Activated T-cell treated with anti-CD3 and anti-CD28 coated beads for 1 hour (primary cell): ENCODE results near the gene DSN1.

ENCODE experiments used
- DNase-seq: peaks from one replicate; pipeline ENCODE4 v3.0.0-alpha.2; 2020; ENCODE audit warnings: low read depth

The DSN1 gene

DNA sequence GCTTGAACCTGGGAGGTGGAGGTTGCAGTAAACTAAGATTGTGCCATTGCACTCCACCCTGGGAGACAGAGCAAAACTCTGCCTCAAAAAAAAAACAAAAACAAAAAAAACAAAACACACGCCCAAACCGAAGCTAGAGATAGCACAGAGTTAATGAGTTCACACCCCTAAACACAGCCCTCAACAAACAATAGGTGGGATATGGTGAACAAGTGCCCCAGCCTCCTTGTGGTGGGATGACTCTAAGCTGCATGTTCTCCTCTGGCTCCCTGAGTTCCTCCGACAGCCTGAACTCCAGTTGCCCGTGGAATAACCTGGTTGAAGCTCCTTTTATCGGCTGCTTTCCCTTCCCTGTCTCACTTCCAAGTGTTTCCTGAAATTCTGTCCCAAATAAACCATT is 22.1 kb upstream of the DSN1 start:
- DNase-seq: no peak

DNA sequence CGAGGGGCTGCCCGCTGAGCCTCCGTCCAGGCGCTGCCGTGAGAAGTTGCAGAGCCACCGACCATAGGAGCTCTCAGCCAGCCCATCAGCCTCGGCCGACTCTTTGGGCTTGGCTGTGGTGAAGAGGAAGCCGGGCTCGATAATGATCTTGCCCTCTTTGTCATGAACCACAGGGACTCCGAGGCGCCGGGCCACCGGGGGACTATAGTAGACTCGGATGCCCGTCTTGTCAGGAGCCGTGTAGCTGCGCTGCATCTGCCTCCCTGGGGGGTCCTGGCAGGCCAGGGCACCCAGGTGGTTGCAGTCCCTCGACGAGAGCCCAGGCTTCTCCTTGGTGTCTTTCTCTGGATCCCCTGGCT is 20.5 kb upstream of the DSN1 start:
- no peak for DNase-seq

DNA sequence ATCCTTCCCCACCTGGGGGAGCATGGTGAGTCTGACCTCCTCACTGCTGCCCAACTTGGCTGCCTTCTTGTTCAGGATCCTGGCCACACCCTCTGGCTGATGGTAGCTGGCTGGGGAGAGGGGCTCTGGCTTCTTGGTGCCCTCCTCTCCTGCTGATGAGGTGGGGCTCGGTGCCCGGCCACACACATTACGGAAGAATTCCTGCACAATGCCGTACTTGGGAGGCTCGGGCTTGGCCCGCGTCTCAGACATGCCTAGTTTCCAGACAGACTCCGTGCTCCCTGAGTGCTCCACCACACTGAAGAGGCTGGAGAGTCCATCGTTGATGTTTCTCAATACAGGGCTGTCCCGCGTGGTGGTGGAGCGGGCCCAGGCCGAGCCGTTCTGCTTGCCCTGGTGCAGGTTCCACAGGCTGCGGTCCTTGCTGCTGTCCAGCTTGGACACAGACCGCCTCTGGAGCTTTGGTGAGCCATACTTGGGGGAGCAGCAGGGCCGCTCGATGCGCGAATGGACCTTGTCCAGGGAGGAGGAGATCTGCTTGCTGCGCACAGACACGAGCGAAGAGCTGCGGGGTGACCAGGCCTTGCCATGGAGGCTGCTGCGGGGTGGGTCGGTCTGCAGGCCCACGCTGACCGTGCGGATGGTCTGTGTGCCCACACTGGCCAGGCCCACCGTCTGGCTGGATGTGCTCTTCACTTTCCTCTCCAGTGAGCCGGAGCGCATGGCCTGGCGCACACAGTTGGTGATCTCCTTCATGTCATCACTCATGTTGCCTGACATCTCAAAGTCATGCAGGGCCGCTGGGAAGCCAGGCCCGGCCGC is 19.9 kb upstream of the DSN1 start:
- DNase-seq: no peak

DNA sequence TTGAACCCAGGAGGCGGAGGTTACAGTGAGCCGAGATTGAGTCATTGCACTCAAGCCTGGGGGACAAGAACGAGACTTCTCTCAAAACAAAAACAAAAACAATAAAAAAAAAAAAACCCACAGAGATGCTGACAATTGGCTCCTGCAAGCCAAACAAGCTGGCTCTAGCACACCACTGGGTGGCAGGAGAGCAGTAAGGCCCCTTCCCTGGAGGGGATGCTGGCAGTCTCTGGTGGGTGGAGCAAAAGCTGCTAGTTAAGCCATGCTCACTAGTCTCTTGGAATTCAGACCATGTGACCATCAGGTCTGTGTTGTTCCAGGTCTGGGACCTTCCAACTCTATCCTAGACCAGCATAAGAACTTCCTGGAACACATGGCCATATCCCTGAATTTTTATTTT is 18.9 kb upstream of the DSN1 start:
- no peak for DNase-seq

DNA sequence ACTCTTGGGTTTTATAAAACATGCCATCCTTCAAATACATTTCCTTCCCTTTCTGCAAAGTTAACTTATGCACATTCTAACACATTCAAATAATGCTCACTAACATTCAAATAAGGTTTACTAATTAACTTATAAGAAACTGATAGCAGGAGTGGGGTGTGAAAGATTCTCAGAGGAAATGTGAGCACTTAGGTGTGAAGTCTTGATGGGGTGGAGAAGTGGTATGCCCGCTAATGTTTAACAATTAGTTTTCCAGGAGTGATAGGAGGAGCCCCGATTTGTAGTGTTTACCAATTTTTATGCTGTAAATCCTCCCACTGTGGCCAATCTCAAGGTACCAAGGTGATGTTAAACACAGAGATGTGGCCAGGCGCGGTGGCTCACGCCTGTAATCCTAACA is 18.3 kb upstream of the DSN1 start:
- no peak for DNase-seq

DNA sequence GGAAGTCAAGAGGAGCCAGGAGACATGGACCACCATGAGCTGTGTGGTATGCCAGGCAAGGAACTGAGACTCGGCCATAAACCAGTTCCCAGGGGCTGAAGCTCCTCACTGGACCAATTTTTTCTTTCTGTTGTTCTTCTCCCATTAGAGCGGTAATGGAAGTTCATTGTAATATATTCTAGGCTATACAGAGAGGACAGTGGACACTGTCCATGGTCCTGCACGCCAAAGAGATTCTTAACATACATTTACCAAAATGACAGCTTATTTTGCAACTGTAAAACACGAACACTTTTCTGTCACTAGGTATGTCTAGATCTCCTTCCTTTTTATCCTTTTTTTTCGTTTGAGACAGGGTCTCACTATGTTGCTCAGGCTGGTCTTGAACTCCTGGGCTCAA is 13.1 kb upstream of the DSN1 start:
- no peak for DNase-seq

DNA sequence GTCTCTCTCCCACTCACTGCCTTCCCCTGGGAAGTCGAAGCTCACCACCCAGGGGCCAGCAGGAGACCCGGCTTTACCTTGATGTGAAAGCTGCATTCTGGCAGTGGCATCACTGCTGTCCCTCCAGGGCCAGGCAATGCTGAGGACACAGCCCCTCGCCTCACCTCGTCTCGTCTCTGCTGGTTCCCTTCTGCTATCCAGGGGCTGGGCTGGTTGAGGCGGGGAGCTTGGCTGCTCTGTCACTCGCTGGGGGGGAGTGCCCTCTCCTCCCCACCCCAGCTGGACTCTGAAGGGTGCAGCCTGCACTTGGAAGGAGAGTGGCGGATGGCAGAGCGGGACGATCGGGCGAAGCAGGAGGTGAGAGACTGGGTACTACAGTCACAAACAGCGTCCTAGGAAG is 12.7 kb upstream of the DSN1 start:
- DNase-seq: no peak

DNA sequence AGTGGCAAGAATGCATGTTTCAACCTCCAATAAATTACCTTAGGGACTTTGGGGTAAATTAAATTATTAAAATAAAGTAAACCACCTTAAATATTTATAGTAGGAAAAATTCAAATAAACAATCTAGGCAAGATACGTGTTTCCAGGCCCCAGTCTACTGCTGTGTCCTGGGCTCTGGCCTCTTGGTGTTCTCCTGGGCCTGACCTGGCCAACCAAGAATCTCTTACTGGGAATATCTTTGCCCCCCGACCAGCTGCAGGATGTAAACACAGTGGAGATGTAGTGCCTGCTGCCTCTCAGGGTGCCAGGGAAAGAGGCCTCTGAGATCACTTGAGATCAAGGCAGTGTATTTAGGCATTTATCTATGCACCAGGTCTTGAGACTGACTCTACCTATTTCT is 11.7 kb upstream of the DSN1 start:
- DNase-seq: no peak

DNA sequence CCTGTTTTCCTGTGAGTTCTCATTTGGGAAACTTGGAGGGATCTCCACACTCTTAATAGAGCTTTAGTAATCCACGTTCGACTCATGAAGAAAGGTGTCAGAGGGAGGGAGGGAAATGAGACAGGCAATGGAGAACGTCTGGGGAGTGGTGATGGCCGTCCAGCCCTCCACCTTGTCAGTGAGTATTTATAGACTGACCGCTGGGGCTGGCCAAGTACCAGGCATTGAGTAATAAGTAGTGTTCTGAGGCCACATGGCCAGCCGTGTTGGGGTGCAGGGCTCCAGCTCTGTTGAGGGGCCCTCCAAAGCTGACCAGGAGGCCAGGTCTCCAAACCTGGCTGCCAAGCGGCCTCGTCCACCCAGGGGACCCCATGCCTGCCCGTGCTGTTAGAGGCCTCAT is 11.3 kb upstream of the DSN1 start:
- no peak for DNase-seq

DNA sequence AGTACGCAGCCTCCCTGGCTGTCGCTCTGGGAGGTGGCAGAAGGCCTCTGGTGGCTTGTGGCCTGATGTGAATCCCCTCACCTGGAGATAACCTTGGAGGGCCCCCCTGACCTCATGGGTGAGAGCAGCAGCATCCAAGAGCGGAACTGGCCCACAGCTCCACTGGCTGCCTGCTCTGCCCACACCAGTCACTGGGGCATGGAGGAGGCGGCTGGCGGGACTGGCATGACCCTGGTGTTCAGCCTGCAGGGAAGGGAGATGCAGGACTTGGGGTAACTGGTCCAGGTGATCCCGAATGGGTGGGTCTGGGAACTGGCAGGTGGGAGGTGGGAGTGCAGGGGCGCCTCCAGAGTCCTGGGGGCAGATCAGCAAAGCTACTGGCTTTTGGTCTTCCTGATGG is 10.6 kb upstream of the DSN1 start:
- no peak for DNase-seq

DNA sequence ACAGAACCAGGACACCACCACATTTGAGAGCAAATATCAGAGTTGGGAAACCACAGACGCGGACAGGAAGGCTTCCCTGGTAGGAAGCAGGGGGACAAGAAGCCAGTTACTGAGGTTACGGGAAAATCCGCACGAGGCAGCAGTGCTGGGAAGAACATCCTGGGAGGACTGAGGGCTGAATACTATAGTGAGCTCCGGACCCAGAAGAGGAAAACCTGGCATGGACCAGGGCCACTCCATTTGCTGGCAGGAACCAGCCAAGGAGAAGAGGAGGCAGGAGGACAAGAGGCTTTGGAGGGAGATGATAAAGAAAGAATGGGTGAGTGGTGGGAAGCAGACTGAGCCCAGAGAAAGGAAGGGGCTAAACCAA is 6.1 kb upstream of the DSN1 start:
- no peak for DNase-seq

DNA sequence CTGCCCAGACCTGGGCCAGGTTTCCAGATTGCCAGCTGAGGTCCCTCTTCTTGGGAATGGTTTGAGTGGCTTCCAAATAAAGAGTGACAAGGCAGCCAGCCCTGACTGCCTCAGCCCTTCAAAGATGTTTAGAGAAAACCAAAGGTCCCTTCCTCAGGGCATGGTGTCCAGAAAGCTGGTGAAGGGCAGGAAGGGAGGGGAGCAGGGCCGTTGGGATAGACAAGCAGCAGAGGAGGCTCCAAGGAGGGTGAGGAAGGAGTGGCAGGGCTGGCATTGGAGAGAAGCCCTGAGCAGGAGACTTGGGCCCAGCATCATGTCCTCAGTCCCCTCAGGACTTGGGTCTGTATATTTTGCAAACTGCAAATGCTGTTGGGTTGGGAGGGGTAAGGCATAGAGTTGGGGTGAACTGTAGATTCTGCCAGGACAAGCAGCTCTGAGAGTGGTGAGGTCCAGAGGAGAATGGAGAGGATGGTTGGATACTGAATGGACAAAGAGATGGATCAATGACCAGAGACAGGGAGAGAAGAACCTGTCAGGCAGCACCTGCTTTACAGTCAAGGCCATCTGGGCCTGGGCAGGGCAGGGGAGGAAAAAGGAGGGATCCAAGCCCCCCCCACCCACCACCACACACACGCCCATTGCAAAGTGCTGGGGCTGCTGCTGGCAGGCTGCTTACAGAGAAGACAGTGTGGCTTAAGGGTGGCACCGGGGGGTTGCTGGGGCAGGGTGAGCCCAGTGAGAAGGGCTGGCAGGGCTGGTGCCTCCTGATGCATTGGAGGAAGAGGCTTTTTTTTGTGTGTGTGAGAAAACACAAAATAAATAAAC is 5.5 kb upstream of the DSN1 start:
- no peak for DNase-seq

DNA sequence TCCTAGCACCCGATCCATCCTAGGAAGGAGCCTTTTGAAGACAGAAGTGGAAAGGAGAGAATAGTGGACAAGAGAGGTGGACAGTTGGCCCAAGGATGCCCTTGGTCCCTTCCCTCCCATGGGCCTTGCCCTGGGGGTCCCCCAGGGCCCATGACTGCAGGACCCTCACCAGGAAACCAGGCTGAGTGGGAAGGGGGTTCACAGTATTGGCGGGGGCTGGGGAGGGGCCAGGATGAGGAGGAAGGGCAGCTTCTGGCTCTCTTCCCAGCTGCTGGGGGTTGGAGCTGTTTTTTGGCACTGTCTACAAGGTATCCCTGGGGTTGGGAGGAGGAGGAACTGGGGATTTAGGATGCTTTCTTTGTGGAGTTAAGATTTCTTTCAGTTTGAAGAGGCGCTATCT is 4.0 kb upstream of the DSN1 start:
- no peak for DNase-seq

DNA sequence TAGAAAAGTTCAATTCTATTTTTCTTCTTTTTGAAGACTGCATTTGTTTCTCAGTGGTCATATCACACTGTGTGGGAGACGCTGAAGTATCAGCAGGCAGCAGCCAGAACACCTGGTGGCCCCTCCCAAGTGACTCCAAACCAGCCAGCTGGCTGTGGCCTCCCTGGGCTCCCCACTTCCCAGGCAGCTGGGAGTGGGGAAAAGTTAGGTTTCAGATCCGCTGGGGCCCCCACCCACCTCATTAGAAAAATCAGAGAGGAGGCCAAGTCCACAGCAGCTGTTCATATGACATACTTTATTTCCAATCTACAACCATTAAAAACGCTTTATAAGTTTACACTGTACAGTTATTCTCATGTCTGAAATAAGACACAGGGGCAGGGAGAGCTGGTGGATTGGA is 3.6 kb upstream of the DSN1 start:
- no peak for DNase-seq

DNA sequence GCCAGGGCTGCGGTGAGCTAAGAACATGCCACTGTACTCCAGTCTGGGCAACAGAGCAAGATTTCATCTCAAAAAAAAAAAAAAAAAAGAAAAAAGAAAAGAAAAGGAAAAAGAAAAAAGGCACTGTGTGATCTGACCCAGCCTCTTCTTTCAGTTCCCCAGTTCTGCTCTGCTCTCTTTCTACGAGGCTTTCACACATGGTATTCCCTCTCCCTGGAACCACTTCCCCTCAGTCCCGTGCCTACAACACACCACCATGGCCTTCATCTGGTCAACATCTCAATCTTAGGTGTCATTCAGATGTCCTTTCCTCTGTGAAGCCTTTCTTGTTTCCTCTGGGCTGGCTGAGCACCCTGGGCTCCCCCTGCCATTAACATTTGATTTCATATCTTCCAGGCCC is 2.3 kb upstream of the DSN1 start:
- DNase-seq: no peak

DNA sequence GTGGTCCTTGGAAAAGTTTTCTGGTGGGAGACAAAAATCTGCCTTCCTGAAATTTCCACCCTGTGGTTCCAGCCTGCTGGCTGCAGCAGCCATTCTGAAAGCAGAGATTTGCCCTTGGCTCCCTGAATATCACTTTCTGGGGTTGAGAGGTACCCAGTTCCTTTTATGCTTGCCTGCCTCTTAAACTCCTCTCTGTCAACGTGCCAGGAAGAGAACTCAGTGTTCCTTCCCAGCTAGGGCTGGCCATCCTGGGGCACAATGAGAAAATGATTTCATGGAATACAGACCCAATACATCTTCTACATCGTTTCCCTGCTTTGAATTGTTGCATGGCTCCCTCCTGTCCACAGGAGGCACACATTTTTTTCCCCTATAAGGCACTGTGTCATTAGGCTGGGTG is 1.6 kb upstream of the DSN1 start:
- no peak for DNase-seq

DNA sequence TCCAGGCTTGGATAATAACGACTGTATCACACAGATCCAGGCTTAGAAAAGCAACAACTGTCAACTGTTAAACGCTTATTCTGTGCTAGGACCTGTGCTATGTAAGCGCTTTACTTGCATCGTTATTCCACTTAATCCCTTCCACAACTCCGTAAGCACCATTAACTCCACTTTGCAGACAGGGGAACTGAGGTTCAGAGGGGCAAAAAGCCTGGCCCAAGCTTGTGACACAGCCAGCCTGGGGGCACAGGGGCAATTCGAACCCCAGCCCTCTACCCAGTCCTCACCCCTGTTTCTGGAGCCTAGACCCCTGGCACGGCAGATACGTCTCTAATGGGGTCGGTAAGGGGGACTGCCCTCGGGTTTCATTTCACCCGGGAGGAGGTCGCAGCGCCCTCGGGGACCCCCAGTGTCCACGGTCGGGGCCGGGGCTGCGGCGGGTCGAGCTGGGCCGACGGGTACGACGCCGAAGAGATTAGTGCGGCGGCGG is 411 bp downstream of the DSN1 start:
- no peak for DNase-seq

DNA sequence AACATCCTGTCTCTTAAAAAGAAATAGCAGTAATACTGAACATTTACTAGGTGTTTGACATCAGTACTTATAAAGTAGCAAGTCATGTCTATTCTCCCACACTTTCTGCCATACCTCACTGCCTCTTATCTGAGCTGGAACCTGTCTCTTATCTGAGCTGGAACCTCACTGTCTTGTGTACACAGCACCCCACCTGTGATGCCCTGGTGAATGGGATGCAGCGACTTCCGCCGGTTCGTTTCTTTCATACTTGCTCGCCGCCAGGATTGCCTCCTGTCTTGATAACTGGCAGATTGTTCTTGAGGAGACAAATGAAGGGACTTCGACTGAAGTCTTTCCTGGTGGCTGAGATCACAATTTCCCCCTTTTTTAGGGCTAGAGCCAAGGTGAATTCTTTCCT is 2.9 kb downstream of the DSN1 start:
- DNase-seq: no peak

DNA sequence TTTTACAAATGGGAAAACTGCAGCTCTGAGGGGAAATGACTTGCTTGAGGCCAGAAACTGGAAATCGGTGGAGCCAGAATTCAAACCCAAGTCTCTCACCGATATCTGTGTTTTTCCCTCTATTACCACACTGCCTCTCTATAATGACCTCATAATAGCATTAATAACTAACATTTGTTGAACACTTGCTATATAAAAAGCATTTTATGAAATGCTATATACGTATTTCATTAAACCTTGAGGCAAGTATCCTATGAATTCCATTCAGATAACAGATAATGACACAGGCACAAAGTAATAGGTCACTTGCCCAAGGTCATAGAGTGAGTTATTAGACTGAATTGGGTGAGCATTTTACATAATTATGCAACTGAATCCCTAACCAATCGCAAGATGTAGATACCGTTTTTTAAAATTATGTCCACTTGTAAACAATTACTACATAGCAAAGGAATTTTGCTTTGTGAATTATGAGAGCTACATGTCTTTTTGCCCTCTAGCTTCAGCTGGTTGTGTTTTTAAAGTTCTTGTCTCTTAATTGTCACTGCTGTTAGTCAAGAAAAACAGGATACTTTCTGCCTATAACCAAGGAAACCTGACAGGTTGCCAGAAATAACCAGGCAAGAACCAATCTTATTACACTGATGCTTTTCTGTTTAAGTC is 4.7 kb downstream of the DSN1 start:
- DNase-seq: no peak

DNA sequence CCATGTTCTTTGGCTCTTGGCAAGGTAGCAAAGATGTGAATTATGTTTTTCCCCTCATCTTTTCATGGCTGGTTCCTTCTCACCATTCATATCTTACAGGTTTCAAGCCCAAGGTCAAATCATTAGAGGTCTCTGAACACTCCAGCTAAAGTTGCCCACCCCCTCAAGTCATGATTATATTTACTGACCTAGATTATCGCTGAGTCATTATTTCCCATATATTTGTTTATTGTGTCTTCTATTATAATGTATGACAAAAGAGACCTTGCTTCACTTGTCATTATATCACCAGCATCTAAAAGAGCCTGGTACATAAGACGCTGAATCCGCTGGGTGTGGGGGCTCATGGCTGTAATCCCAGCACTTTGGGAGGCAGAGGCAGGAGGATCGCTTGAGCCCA is 12.4 kb downstream of the DSN1 start:
- no peak for DNase-seq

DNA sequence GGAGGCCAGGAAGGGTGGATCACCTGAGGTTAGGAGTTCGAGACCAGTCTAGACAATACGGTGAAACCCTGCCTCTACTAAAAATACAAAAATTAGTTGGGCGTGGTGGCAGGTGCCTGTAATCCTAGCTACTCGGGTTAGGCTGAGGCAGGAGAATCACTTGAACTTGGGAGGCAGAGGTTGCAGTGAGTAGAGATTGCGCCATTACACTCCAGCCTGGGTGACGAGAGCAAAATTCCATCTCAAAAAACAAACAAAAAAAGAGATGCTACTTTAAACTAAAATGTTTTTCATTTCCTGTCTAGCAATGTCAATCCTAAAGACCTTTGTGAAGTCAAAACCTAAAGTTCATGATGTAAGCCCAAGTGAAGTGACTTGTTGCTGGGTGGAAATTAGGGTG is 12.9 kb downstream of the DSN1 start:
- DNase-seq: no peak

DNA sequence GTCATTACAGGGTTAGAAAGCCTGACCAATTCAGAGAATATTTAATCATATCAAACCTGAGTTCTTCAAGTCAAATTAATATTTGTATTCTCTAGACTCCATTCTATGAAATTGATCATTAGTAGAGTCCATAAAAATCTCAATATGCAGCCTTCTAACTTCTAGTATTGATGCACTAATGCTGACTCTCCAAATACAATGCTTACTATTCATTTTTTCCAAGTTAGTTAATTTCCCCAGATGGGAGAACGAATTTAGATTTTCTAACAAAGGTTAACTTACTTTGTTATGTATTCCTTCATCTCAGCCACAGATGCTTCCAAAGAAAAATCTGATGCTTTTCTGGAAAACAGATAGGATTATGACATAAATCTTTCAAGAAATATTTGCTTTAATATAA is 15.3 kb downstream of the DSN1 start:
- DNase-seq: no peak

DNA sequence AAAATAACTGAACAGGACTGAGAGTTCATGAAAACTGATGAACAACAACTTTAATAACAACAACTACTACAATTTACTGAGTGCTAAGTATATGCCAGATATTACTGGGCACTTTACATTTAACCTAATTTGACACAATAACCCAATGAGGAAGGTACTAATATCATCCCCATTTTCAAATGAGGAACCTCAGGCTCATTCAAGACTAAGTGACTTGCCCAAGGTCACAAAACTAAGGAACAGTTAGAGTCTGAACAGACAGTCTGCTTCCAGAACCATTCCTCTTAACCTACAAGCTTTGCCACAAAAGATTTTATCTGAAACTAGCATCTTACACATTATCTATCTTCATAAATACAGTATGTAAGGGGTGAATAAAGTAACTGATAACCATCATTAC is 17.1 kb downstream of the DSN1 start:
- no peak for DNase-seq
